Measurements from ENCODE around the gene NSMCE1.
"Not testable (repeated sequence)": the region's sequence is repeated elsewhere in the genome, so short reads cannot be mapped to it uniquely, and the experiment has no call there.

Gene NSMCE1

DNA sequence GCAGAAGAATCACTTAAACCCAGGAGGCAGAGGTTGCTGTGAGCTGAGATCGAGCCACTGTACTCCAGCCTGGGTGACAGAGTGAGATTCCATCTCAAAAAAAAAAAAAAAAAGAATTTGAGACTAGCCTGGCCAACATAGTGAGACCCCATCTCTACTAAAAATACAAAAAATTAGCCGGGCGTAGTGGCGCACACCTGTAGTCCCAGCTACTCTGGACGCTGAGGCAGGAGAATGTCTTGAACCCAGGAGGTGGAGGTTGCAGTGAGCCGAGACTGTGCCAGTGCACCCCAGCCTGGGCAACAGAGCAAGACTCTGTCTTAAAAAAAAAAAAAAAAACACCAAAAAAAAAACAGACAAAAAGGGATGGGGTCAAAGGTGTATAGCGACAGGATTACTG is 4.1 kb upstream of the NSMCE1 start:
- FAIRE-seq: not testable (repeated sequence)

GRCh38 chr16:27272076-27272475 is 3.5 kb upstream of the NSMCE1 start:
- DNase-seq (ENCODE audit: insufficient read length, low spot score) (no peak), FAIRE-seq (no peak)

More for the DNA sequence above, 4.1 kb upstream of the NSMCE1 start:
- not testable (repeated sequence) for DNase-seq (ENCODE audit: insufficient read length, low spot score)

GRCh38 chr16:27270349-27270748 is 1.8 kb upstream of the NSMCE1 start:
- no peak for DNase-seq (ENCODE audit: insufficient read length, low spot score)
- no peak for FAIRE-seq

GRCh38 chr16:27269300-27270150 is 953 bp upstream of the NSMCE1 start:
- no peak for DNase-seq (ENCODE audit: insufficient read length, low spot score)
- FAIRE-seq: no peak

DNA sequence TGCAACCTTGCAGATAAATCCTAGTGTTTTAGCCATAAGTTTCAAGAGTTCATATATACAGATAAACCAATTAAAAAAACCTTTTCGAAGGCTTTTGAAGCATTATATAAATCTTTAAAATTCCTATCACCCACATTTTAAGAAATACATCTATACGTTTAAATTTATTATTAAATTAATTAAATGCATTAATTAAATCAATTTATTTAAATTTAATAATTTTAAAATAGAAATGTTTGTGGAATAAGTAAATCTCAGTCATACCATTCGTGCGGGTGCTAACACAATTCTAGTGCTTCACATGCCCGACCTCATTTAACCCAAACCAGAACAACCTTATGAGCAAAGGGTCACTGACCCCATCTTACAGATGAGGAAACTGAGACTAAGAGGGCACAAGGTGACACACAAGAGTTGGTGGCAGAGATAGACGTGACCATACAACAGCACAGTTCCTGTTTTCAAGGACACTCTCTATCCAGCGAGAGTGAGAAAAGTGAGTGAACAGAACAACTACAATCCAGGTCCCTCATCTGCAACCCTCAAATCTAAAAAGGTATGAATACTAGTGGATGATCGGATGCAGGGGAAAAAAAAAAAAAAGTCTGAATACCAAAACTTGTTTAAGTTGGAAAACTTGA is 1.4 kb downstream of the NSMCE1 start:
- DNase-seq (ENCODE audit: insufficient read length, low spot score): no peak
- FAIRE-seq: no peak

GRCh38 chr16:27265982-27266381 is 2.6 kb downstream of the NSMCE1 start:
- FAIRE-seq (no peak), DNase-seq (ENCODE audit: insufficient read length, low spot score) (no peak)

DNA sequence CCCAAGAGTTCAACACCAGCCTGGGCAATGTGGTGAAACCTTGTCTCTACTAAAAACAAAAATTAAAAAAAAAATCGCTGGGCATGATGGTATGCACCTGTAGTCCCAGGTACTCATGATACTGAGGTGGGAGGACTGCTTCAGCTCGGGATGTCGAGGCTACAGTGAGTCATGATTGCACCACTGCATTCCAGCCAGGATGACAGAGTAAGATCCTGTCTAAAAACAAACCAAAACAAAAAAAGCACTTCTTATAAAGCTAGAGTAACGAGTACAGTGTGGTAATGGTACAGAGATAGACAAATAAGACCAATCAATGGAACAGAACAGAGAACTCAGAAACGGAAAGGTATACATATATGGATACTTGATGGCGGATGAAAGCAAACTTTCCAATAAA is 4.4 kb downstream of the NSMCE1 start:
- no peak for DNase-seq (ENCODE audit: insufficient read length, low spot score)
- FAIRE-seq: no peak

- FAIRE-seq; DNase-seq (ENCODE audit: insufficient read length, low spot score): not testable (repeated sequence)
Measured at GRCh38 chr16:27262904-27263423, 5.6 kb downstream of the NSMCE1 start.

- no peak for FAIRE-seq
- no peak for DNase-seq (ENCODE audit: insufficient read length, low spot score)
Measured at GRCh38 chr16:27259710-27260109, 8.9 kb downstream of the NSMCE1 start.

DNA sequence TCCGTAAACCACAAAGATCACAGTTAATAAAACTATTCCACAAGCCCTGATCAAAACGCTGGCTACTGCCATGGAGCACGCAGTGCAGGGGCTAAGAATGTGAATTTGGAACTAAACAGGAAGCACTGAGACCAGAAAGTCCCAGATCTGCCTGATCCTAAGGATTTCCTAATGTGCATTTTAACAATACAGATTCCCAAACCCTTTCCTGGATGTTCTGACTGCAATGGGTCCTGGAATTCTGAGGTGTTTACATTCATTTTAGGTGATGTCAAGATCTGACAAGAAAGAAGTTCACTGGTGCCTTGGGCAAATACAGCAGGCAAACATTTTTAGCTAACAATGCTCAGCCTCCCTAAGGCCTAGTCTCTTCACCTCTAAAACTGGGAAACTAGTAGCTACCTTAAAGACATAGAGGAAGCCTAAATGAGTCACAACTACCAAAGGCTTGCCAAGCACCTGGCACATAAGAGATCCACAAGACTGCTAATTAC is 10.3 kb downstream of the NSMCE1 start:
- no peak for DNase-seq (ENCODE audit: insufficient read length, low spot score)
- no peak for FAIRE-seq

DNA sequence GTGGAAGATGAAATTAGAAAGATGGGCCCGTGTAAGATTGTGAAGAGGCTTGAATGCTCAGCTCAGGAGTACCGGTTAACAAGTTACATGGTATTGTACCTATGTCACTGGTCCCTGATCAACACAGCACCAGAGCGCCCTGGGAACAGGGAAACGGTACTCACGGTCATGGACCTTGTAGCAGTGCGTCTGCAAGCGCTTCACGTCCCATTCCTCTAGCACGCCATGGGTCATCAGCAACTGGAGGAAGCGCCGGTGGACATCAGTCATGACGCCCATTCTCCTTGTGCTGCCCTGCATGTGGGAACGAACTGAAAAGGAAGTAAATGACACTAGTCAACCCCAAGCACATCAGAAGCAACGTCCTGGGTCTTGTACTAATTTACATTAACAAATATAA is 11.3 kb downstream of the NSMCE1 start:
- FAIRE-seq (no peak), DNase-seq (ENCODE audit: insufficient read length, low spot score) (no peak)

- FAIRE-seq (no peak), DNase-seq (ENCODE audit: insufficient read length, low spot score) (no peak)
Measured at GRCh38 chr16:27256861-27257260, 11.7 kb downstream of the NSMCE1 start.

DNA sequence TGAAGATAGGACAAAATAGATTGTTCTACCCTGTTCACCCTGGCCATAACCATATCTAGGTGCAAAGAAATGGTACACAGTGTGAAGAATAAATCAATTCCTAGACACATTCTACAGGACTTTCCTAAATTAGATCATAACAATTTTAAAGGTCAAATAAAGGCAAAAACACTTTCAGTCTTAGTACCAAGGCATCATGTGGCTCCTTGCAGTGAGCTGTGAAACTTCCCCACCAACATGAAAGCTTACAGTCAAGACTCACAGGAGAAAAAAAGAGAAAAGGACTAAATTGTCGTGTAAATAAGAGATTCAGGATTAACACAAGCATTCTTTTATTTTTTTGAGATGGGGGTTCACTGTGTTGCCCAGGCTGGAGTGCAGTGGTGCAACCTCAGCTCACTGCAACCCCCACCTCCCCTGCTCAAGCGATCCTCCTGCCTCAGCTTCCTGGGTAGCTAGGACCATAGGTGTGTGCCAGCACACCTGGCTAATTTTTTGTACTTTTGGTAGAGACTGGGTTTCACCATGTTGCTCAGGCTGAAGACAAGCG is 14.2 kb downstream of the NSMCE1 start:
- FAIRE-seq (no peak), DNase-seq (ENCODE audit: insufficient read length, low spot score) (no peak)

DNA sequence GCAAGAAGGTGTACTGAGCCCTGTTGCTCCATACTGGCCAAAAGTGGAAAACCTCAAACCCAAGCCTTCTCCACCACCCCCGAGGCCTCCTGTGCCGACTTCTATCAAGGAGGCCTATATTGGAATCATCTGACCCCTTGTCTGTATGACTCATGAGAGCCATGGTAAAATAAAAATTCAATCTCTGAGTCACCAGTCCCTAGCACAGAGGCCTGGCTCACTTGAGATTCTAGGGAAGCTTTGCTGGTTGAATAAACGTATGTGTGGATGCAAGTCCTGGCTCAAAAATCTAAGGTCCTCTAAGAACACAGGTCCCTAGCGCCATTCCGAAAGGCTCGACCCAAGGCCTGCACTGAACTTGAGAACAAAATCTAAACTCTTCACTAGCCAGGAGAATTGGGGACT is 15.0 kb downstream of the NSMCE1 start:
- peak; percentile 68 for DNase-seq (ENCODE audit: insufficient read length, low spot score)
- no peak for FAIRE-seq

DNA sequence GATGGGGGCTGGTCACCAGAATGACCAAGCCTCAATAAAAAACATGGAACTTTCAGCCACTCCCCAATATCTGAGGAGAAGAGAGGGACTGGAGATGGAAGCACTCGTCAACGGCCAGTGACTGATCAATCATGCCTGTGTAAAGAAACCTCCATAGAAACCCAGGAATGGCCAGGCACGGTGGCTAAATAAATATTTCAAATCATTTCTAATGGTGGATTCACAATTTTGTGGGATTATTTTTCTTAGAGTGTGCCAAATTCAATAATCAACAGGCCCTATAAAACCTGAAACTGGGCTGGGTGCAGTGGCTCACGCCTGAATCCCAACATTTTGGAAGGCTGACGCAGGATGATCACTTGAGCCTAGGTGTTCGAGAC is 16.4 kb downstream of the NSMCE1 start:
- FAIRE-seq: no peak
- DNase-seq (ENCODE audit: insufficient read length, low spot score): no peak

- DNase-seq (ENCODE audit: insufficient read length, low spot score) (no peak), FAIRE-seq (no peak)
Measured at GRCh38 chr16:27251541-27252205, 16.9 kb downstream of the NSMCE1 start.

DNA sequence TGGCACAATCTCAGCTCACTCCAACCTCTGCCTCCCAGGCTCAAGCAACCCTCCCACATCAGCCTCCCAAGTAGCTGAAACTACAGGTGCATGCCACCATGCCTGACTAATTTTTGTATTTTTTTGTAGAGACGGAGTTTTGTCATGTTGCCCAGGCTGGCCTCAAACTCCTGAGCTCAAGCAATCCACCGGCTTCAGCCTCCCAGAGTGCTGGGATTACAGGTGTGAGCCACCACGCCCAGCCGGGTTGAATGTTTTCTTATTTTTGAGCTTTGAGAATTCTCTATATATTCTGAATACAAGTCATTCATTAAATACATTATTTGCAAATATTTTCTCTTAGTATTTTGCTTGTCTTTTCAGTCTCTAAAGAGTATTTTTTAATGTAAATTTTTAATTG is 19.7 kb downstream of the NSMCE1 start:
- not testable (repeated sequence) for FAIRE-seq; DNase-seq (ENCODE audit: insufficient read length, low spot score)

- no peak for FAIRE-seq
- no peak for DNase-seq (ENCODE audit: insufficient read length, low spot score)
Measured at GRCh38 chr16:27248036-27248435, 20.5 kb downstream of the NSMCE1 start.

DNA sequence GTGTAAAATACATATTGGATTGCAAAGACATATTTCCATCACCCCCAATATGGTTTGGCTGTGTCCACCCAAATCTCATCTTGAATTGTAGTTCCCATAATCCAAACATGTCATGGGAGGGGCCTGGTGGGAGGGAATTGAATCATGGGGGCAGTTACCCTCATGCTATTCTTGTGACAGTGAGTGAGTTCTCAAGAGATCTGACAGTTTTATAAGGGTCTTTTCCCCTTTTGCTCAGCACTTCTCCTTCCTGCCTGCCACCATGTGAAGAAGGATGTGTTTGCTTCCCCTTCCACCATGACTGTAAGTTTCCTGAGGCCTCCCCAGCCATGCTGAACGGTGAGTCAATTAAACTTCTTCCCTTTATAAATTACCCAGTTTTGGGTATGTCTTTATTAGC is 21.5 kb downstream of the NSMCE1 start:
- not testable (repeated sequence) for FAIRE-seq; DNase-seq (ENCODE audit: insufficient read length, low spot score)

DNA sequence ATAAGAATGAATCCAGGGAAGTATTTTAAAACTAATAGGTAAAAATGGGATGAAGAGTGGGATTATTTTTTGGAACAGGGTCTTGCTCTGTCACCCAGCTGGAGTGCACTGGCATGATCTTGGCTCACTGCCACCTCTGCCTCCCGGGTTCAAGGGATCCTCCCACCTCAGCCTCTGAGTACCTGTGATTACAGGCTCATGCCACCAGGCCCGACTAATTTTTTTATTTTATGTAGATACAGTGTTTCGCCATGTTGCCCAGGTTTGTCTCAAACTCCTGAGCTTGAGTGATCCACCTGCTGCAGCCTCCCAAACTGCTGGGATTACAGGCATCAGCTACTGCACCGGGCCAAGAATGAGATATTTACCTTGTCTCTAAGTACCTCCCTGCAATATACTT is 22.1 kb downstream of the NSMCE1 start:
- FAIRE-seq (no peak), DNase-seq (ENCODE audit: insufficient read length, low spot score) (no peak)
